Stromal cell of bone marrow (primary cell): ENCODE measurements around the gene CAPN15.

Experiments
- DNase-seq: peaks from one replicate; pipeline ENCODE4 v3.0.0-alpha.2; 2012; ENCODE audit warnings: low read depth

Gene CAPN15

DNA sequence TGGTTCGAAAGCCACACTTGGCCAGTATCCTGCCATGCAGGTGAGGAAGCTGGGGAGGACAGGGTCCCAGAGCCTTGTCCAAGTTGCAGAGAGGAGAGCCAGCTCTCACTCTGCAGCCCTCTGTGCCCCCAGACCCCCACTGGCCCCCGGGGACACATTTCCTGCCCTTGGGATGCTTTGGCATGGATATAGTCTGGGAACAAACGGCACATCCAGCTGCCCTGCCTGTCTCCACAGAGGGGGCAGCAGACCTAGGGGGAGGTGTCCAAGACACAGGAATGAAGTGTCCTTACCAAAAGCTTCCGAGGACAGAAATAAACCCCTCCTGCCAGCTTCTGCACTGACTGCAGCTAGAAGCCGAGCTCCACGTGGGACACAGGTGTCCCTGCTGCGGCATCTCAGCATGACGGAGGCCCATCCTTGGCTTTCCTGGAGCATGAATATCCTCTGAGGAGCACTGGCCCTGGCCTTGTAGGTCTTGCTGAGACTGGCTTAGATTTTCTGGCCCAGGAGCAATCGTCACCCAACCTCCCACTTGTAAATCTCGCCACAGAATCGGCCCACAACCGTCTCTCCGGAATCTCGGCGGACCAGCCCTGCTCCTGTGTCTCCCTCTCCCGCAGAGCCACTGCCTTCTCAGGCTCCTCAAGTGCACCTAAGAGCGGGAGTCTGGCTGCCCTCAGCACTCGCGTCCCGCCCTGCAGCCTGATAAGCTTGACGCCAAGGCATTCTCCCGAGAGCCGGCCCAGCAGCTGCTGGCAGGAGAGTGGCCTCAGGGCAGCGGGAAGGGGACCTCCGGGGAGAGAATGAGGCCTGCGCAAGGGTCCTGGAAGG is 1.1 kb upstream of the CAPN15 start:
- no peak for DNase-seq

DNA sequence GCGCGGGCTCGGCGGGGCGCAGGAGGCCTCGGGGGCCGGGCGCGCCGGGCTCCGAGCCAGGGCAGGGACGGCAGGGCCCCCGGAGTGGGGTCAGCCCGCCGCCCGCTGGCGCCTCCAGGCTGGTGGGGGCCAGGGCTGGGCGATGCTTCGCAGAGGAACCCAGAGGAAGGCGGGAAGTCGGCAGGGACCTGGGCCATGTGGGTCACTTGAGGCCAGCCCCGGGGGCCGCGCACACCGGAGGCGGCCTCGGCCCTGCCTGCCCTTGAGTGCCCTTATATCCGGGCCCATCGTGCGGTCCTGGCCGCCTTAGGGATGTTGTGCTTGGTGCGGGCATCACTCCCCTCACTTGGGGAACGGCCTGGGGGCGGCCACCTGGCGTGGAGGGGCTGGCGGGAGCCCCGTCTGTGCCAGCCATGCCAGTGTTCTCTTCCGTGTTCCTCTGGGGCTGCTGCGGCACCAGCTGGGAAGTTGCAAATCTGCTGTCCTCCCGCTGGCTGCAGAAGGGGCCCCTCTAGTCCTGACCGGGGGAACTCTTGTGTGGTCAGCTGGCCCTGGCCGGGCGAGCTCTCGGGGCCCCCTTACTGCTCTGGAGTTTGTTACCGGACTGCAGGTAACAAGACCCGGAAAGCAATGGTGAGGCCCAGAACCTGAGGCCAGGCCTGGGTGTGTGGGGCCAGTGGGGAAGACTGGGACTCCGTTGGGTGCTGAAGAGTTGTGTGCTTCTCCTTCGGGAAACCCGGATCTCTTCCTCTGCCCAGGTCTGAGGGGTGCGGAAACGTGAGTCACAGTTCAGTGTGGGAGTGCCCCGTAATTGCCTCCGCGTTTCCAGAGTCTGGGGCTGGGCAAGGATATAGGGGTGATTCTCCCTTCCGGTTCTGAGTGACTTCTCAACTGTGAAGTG is 849 bp downstream of the CAPN15 start:
- DNase-seq: peak; percentile 54

GRCh38 chr16:529012-529575 is 1.6 kb downstream of the CAPN15 start:
- no peak for DNase-seq

DNA sequence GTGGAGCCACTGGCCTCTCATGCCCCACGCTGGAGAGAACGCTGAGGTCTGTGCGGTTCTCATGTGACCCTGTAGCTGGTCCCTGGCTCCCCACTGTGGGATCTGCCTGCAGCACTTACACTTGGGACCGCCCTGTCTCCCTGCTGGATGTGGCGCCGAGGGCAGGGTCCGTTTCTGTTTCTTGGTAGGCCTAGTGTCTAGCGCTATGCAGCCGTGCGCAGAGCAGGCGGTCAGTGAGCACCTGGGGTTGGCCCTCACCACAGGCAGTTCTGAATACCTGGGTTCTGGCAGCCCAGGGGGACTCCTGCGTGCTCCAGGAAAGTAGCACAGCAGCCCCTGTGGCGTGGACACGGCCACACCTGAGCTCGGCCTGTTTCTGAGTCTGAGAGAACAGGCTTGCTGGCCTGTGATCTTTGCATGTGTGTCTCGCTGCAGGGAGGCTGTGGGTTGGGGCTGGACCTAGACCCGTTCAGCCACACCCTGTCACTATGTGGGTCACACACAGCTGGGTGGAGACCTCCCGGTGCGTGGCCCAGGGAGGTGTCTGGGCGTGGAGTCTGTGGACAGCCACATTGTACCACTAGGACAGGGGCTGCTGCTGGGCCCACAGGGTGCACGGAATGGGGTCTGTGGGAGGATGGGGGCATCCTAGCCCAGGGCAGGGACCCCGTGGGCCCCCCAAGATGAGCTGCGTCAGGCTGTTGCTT is 2.8 kb downstream of the CAPN15 start:
- DNase-seq: no peak

GRCh38 chr16:531494-532125 is 4.1 kb downstream of the CAPN15 start:
- no peak for DNase-seq

GRCh38 chr16:533391-534123 is 6.0 kb downstream of the CAPN15 start:
- no peak for DNase-seq

DNA sequence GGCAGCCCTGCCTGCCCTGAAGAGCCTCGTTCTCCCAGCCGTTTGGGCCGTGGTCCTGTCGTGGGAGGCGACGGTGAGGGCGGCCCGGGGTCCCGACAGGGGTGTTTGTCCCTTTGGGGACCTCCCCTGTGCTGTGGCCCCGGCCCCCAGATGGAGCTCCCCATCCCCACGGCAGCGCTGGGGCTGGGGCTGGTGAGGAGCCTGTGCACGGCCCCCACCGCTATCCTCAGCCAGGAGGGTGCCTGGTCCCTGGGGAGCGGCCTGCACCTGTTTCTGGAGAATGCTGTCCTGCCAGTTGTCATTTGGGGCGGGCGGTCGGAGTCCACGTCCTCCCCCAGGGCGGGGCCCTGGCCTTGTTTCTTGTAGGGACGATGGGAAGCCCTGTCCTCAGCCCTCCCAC is 6.6 kb downstream of the CAPN15 start:
- DNase-seq: no peak

DNA sequence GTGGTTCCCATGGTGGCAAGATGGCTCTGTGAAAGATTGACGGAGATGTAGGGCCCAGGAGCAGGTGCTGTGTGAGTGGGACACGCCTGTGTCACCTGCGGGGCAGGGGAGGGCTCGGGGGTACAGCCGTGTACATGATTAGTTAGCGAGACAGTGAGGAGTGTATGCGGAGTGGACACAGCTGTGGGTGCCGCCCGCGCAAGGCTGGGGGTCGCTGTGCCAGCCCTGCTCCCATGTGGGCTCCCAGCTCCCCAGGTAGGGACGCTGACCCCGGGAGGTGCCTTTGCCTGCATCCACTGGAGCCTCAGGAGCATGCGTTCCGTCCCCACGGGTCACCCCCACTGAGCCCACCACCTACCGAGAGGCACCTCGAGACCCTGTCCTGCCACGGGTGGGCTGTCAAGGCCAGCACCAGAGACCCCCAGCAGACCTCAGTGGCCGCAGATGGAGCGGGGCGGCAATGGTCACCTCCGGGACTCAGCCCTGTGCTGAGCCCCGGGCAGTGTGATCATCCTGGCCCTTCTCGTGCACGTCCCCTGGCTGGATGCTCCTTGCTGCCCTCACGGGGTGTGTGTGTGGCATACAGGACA is 7.4 kb downstream of the CAPN15 start:
- no peak for DNase-seq

DNA sequence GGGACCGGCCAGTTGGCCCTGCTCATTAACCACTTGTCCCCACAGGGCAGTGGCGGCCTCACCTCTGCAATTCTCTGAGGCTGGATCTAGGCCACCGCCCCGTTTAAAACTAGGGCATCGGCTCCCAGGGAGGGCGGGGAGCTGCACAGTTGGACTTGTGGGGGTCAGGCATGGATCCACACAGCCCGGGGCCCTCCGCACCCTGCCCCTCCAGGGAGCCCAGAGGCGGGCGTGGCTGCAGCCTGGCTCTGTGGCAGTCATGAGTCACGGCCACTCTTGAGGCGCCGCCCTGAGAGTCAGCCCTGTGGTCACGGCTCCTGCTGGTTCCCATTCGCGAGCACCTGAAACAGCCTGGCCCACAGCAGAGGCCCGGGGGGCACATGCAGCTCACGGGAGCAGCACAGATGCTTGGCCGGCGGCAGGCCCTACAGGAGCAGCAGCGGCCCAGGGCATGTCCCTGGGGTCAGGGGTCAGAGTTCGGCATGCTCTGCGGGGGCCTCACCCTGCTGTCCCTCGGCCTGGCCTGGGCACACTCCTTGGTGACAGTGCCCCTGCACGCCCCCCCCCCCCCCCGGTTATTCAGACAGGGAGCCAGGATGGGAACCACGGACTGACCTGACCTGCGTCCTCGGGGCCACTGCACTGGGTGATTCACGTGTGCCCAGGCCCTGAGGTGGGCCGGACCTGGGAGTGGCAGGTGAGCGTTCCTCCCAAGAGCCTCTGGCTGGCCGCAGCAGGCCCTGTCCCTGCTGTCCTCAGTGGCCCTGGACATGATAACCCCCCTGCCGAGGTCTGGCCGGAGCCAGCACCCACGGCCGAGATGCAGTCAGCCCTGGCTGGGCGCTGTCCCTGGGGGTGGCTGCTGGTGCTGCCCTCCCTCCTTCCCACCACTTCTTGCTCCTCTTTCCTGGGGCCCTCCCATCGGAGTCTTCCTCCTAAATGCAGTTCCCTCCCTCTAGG is 8.2 kb downstream of the CAPN15 start:
- peak; percentile 57 for DNase-seq

DNA sequence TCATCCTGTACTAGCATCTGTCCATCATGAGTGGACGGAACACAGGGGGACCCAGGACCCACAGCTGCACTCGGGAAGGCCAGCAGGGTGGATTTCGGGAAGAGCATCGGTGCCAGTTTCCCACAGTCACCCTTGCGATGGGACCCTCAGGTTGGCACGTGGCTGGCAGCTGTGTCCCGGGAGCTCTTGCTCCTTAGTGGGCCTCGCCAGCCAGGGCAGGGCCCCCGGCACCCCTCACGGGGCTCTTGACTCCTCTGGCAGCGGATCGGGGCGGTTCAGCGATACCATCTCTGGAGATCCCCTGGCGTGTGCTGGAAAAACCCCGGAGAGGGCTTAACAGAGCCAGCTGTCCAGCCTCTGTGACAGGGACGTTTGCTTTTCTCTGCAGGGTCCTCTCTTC is 9.2 kb downstream of the CAPN15 start:
- no peak for DNase-seq

- DNase-seq: no peak
Observed at GRCh38 chr16:537415-538335, 10.2 kb downstream of the CAPN15 start.

DNA sequence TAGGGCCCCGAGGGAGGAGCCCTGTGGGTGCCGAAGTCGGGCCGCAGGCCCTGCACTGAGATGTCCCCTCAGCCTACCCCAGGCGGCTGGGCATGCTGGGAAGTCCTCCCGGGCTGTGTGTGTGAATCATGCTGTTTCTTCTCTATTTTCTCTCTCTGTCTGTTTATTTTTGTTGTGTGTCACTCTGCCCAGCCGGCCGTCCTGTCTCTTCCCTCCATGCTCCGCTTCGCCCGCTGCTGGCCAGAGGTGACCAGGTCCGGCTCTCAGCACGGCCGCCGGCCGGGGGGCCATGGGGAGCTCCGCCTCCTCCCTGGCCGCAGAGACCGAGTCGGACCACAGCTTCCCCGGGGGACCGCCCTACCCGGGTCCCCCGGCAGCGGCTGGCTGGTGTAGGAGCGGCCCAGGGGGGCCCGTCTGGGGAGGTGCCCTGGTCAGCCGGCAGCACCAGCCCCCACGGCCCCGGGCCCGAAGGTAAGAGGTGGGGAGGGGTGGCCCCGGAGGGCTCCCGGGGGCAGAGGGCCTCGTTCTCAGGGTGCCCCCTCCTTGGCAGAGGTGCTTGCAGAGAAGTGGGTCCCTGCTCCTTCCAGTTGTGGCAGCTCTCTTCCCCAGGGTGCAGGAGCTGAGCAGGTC is 12.5 kb downstream of the CAPN15 start:
- DNase-seq: no peak

DNA sequence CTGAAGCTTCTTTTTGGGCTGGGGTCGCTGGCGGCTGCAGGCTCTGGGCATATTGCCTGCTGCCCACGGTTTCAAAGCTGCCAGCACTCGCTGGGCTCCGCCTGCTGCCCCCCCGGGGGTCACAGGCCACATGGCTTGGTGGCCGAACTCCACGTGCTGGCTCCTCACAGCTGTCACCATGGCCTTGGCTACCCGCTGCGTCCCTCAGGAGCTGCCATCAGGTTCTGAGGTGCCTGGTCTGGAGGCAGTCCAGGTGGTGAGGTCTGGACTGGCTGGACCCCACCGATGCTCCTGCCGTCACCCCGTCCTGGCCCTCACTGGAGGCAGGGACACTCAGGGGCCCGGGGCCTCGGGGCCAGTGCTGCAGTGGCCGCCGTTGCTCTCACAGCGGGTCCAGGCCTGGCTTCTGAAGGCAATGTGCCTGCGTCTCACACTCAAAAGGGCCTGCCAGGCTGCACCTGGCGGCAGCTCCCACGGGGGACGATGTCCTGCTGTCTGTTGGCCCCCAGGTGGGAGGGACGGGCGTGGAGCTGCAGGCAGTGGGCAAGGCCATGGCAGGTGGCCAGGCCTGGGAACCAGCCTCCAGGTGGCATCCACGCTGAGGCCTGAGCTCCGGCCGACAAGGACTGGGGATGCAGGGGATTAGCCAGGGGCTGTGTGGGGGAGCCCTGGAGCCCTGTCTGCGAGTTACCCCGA is 13.3 kb downstream of the CAPN15 start:
- DNase-seq: no peak

- no peak for DNase-seq
Observed at GRCh38 chr16:543301-544164, 16.0 kb downstream of the CAPN15 start.

GRCh38 chr16:544517-544916 is 17.0 kb downstream of the CAPN15 start:
- no peak for DNase-seq
